HG03460 (cell line): ENCODE results near the gene PTPN2.
A peak's percentile ranks its signal among the peaks of the same experiment; 100 is the strongest.

ENCODE experiments used
- ATAC-seq: cut with Tn5 transposase; IDR thresholded peaks from one replicate; pipeline ENCODE4 v1.9.1; 2021; ENCODE audit not compliant: unreplicated experiment

PTPN2 gene

GRCh38 chr18:12750076-12750714 is 133.8 kb downstream of the PTPN2 start:
- peak; percentile 61 for ATAC-seq

DNA sequence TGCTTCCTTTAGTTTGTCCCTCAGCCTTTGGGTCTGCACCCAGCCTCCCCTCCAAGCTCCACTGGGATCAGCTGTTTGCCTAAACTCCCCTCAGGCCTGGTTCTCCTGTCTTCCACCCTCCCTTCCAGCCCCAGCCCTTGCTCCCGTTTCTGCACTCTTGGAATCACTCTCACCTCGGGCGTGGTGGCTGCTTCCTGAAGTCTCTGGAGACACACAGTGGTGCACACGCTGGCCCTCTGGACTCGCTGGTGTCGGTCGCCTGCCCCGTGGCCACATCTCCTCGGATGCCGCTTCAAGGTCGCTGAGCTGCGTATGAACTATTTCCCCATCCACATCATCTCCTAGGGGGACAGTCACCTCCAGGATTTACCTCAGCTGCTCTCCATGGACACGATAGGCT is 134.9 kb downstream of the PTPN2 start:
- ATAC-seq = no peak

GRCh38 chr18:12748671-12749070 is 135.4 kb downstream of the PTPN2 start:
- ATAC-seq = no peak

DNA sequence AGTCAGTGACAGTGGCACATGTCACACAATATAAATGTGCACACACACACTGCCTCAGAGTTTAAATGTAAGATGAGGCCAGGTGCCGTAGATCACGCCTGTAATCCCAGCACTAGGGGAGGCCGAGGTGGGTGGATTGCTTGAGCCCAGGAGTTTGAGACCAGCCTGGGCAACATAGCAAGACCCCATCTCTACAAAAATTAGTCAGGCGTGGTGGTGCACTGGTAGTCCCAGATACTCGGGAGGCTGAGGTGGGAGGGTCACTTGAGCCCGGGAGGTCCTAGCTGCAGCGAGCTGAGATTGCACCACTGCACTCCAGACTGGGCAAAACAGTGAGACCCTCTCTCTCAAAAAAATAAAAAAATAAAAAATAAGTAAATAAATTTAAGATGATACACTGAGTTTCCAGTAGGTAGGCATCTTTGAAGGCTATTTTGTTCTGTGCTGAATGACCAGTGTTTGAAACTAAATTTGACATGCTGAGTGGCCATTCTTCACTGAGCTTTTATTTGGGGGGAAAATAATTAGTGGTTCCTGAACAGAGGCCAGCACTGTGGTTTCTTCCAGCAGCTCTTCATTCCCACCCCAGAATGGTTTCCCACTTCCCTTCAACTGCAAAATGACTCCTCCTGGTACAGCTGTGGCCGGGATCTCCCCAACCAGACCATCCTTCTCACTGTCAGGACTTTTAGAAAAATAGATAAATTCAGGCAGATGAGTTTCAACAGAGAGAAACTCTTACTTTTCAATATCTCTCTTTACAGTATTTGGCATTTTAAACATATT is 136.3 kb downstream of the PTPN2 start:
- no peak for ATAC-seq

DNA sequence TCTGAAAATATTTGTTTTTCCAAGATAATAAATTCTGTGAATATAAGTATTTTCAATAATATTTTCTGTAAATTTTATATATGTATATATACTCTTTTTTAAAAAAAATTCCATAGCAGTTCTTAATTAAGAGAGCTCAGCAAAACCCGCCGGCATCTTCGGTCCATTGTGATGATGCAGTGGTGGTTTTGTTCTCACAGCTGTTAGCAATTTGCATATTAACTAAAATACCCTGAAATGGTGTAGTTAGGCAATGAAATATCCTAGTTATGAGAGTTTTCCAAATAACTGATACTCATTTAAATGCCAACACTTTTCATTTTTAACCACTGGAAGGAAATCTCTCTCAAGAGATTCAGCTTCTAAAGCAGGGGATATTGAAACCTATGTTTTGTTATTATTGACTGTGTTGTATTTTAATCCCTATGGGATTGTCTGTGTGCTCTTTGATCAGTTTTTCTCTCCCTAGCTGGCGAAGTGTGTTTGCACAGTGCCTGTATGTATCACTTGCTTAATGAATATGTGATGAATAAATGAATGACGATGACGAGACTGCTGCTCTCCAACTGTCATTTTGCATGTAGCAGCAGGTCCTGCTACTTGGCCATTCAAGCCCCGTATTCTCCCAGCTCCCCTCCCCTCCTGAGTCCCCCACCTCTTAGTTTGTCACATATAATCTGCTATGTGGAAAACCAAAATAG is 138.8 kb downstream of the PTPN2 start:
- ATAC-seq = no peak

DNA sequence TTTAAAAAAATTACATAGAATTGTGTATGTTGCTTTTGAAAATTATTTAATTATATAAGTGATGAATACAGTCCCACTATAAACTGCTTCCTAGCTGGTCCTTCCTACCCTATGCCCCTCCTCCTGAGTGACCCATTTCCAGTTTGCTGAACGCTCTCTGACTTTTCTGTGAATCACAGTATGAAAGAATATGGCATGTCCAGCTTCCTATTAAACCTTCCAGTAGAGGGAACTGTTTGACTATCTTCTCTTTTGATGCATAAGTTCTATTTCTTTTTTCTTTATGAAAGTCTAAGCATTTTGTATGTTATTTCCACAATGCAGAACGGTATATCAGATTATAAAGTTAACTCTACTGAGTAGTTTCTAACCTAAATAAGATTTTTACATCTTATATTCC is 139.9 kb downstream of the PTPN2 start:
- no peak for ATAC-seq

GRCh38 chr18:12742453-12742852 is 141.6 kb downstream of the PTPN2 start:
- ATAC-seq = no peak
